Inflammatory macrophage (primary cell): ENCODE results near the gene MPND.

ENCODE experiments used
- DNase-seq, 2 donors: peaks; one replicate each; pipeline ENCODE4 v3.0.0-alpha.2; 2020 to 2022

Gene MPND

DNA sequence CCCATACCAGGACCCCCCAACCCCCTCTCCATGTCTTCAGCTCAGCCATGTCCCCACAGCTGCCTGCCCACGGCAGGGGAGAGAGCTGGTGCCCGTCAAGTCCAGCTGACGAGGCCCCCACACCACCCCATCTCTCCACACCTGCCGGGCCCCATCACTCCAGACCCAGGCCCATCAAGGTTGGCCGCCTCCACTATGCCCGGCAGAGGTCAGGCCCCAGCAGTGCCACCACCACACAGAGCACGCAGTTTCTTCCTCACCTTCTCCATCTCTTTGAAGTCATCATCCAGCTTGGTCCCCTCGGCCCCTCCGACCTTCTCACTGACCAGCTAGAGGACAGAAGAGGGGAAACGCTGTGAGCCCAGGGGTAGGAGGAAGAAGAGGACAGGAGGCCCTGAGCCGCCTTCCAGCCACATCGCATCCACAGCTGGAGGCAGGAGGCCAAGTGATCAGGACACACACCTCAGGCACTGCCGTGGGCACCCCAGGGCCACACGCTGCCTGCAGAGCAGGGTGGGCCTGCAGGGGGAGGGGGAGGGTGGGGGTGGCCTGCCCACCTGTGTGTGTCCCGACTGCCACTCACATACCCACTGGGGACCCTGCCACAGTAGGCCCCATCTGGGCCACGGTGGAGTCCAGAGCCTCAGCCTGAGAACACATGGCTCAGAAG lies 23.4 kb downstream of the MPND start:
- no peak for DNase-seq

DNA sequence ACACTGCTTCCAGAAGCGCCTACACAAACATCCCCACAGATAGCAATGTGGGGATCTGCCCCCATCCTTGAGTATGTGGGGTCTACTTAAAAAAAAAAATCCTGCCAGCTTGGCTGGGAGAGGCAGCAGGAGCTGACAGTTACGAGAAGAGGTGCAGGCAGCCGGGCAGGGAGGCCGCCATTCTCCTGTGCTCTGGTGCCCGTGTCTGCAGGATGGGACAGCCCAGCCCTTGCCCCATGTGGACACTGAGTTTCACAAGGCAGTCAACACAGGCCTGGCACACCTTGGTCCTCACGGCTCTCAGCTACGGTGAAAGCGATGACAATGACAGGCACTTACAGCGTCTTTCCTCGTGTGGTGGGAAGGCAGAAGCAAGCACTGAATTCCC lies 24.0 kb downstream of the MPND start:
- no peak for DNase-seq

DNA sequence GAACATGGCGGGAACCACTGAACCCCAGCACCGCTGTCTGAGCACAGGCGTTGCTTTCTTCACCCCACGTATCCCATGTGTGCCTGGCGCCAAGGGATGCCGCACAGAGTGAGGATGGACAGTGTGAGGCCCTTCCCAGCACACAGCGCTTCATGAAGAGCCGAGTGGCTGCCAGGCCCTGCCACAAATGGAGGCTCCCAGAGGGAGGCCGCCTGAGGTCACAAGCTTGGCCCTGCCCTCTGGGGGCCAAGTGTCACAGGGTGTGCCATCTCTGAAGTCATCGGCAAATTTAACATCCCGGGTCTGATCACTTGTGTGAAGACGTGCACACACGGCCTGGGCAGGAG lies 24.4 kb downstream of the MPND start:
- DNase-seq: peak; percentile 47 to 64

DNA sequence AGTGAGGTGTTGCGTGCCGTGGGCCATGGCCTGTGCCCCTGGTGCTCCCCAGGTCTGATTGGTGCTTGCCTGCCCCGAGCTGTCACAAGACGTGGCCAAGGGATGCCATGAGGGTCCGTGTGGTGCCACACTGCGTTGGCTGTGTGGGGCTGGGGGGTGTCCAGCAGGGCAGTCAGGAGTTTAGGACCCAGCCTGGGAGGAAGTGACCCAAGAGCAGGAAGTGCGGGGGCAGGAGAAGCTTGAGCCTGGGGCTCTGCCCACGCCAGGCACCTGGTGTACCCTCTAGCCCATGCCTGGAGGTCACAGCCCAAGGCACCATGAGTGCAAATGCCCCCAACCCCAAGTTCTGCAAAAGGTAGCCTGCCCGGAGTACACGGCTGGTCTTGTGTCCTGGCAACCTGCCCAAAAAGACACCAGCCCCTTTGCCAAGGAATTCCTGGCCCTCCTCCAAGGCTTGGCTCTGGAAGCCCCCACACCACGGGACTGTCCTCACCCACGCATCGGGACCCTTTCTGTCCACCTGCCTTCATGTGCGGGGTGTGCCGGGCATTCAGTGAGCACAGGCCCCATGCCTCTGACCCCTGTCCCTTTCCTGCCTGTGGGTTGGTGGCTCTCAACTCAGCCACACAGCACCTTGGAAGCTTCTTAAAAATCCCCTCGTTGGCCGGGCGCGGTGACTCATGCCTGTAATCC lies 24.9 kb downstream of the MPND start:
- DNase-seq: peak; percentile 50 to 85

DNA sequence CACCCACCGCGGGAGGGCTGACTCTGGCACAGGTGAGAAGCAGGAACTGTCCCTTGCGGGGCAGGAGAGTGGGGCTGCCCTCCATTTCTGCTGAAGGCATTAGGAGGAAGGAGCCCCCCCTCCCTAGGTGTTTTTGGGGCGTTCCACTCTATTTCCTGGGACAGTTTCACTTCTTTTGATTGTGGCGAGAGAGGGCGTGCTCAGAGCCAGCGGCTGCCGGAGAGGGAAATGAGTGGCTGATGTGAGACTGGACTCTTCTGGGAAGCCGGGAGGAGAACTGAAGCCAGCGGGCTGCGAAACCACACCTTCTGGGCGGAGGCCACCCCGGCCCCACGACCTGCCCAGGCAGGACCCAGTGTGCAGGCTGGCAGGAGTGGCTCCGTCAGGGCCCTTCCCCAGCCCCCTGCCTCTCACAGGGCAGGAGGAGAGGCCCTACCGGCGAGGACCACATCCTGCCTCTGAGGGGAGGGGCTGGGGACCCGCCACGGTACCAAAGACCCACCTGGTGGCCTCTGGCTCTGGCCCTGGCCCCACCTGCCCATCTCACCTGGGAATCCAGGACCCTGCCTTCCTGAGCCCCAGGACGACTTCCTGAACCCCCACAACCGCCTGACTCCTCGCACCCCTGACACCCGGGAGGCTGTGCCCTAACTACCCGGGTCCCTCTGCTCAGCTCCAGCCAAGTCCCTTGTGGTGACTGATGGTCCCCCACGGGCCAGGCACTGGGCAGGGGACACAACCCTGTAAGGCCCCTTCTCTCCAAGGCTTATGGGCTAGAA lies 25.9 kb downstream of the MPND start:
- DNase-seq: peak; percentile 66 to 81

DNA sequence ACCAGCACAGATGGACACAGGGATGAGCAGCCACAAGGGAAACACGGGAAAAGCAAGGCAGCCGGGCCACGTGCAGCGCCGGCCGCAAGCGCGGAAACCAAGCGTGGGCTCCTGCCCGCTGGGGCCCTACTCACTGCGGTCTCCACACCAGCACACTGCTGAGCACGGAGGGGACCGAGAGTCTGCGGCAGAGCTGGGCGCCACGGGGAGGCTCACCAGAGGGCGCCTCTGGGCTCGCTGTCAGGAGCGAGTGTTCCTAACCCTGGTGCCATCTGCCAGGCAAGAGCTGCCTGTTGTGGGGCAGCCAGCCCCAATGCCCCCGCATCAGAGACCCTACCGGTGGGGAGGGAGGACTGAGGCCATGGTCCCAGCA lies 26.5 kb downstream of the MPND start:
- peak; percentile 75 to 87 for DNase-seq

DNA sequence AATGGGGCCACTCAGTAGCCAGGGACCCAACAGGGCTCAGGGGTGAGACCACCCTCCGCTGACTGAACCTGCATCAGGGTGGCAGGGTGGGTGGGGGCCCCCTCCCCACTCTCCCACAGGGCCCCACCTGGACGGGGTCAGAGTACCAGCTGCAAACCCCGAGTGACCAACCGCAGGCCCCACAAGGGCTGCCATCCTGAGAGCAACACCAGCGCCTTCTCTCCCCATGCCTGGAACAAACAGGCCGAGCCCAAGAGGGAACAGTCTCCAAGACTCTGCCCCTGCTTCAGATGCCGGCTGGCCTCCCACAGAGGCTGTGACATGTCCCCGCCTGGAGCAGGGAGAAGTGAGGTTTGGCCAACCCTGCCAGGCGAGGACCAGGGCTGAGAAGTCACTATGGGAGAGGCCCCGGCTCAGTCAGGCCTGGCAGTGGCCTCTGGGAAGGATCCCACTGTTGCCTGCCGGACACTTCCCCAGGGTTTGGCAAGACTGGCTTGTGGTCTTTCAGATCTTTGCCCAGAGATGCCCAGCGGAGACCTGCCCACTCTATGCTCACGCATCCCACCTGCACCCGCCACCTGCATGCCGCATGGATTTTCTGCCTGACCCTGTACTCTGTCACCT lies 27.2 kb downstream of the MPND start:
- DNase-seq: peak in 1 of 2 donors; percentile 45

DNA sequence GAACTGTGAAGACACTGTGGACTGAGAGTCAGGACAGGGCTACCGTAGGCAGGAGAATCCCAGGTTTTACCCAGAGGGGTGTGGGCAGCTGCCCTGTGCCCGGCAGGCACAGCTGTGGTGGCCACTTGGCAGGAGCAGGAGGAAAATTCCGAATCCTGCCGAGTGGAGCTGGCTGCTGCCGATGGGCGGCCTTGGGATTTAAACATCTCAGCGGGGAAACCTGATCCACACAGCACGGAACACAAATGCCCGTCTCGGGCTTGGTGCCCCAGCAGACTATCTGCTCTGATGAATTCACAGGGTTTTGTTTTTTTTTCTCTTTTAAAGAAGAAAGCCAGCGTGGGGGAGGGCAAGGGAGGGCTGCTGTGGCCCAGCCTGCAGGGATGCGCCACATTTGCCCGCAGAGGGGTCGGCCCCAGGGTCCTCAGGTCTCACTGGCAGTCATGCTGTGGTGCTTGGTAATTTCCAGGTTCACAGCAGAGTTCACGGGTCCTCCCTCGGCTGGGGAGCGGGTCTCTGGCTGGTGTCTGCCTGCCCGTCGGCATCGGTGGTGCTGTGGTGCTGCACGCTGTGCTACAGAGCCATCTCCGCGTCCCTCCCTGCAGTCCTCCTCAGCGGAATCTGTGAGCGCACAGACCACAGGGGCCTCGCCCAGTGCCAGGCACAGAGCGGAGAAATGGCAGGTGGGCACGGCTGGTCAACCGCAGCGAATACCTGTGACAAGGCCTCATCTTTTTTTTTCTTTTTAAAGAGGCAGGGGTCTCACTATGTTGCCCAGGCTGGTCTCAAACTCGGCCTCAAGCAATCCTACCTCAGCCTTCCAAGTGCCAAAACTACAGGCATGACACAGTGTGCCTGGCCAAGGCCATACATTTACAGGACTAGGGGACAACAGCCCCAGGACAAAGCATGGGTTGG lies 28.1 kb downstream of the MPND start:
- no peak for DNase-seq

DNA sequence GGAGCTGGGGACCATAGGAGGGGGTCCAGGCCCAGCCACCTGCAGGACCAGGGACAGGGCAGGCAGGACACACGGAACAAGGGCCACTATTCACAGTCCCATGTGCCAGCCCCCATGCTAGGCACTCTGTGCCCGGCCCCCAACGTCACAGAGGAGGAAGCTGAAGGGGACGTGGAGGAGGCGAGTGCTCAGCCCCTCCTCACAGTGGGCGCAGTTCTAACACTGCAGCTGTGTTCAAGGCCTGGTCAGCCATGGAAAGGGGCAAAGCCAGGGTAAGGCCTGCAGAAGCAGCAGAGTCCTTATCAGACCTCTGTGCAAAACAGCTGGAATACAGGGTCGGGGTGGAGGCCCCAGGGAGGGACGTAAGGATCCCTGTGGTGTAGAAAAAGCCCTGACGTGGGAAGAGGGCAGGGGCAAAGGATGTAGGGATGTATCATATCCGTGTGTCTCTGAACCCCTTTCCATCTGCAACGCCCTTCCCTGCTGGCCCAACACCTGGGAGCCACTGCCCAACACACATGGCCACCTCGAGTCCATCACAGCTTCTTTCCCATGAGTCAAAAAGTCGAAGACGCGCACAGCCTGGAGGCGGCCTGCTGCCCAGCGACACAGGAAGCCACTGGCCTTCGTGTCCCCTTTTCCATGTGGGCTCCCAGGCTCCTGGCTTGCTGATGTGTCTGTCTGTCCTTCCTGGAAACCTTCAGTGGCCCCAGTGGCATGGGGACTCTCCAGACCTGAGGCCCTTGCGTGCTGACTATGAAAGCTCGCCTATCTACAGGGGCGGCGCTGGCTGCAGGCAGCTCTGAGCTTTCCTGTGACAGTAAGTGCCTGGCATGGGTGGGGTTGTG lies 29.0 kb downstream of the MPND start:
- no peak for DNase-seq

DNA sequence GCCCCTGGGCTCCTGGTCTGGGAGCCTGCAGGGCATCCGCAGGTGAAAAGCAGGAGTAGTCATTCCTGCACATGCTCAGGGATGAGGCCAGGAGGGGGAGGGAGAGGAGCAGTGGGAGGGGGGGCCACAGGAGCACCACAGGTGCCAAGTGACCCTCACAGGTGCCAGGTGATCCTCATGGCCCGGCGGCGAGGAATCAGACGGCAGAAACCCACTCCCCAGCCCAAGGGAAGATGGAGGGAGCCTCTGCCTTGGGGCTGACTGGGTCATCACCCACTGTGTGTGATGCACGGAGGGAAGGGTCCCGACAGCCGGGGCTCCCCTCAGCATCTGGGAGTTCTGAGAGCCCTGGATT lies 29.6 kb downstream of the MPND start:
- no peak for DNase-seq

DNA sequence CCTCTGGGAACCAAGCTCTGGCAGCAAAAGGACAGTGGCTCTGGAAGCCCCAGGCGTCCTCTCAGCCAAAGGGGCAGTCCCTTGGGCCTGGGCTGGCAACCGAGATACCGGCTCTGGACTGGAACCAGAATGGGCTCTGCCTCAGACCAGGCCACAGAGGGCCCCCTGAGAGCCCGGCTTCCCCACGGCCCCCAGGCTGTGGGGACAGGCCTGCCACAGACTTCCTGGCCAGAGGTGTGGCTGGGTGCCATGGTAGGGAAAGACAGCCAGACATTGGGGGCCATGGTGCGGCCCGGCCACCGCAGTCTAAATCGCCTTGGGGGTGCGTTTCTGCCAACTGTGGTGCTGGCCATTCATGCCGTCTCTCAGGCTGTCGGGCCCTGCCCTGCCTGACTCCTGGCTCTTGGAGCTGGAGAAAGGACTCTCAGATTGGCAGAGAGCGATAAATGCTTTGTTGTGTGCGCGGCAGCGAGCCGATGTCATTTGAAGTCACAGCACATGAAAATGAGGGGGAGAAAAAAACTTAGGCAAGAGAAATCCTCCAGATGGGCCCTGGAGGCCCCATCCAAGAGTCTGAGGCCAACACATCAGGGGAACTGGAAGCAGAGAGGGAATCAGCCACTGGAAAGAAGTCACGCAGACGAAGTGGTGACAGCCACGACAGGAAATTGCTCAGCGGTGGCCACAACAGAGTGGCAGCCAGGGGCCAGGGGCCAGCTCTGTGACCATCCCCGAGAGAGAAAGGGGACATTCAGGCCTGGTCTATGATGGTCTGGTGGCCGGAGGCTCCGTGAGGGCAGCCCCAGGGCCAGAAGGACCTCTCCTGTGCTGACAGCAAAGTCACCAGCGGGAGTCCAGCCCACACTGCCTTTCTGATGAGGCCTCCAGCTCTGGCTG lies 30.5 kb downstream of the MPND start:
- DNase-seq: peak; percentile 31 to 65

DNA sequence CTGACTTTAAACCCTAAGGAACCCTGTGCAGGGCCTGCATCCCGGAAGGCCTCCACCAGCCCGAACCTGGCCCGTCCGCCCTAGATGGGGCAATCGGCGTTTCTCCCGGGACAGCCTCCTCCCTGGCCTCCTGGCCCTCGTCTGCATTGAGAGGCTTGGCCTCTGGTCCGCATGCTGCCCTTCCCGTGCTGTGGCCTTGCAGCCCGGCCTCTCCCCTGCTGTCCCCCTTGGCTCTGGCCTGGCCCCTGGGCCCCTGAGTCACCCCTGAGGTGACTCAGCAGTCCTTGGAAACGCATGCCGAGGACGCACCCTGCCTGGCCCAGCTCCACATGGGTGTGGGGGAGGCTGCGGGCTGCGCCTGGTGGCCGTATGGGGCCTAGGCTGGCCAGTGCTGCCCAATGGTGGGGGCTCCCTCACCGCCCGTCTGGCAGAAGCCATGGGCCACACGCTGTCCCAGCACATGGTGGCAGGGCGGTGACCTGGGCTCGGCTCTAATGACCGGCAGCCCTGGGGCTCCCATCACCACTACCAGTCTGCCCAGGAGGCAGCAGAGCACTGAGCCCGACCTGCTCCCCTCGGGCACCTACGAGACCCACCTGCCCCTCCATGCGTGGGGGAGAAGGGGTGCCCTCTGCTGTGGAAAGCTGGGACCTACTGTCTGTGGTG lies 31.3 kb downstream of the MPND start:
- peak; percentile 58 to 76 for DNase-seq

DNA sequence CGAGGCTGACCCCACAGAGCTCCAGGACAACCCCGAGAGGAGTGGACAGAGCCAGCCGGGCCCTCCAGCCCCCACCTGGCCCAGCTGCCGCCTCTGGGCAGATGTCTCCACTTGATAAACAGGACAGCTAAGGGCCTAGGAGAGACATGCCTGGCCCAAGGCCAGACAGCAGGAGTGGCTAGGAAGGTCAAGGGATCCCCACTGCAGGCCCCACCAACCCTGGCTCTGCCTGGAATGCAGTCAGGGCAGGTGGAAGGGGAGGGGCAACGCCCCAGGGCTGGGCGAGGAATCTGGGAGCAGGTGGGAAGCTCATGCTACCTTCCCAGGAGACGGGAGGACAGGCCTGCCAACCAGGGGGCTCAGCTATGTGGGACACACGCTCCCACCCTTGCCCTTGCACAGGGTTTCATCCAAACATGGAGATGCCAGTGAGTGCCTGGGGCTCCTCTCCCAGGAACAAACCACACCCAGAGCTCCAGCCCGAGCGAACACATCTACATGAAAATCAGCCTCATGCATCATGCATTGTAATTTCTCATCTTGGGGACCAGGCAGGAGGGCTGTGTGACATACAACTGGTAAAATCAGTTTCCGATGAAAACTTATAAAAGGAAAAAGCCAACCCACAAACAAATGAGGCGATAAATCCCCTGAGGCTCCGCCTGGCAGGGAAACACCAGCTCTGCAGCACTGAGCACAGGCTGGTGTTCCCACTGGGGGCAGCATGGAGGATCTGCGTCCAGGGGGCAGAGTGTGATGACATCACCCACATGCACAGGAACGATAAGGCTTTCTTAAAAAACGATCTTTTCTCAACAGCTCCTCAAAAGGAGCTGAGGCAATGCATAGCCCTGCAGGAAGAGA lies 32.0 kb downstream of the MPND start:
- peak in 1 of 2 donors; percentile 41 for DNase-seq

DNA sequence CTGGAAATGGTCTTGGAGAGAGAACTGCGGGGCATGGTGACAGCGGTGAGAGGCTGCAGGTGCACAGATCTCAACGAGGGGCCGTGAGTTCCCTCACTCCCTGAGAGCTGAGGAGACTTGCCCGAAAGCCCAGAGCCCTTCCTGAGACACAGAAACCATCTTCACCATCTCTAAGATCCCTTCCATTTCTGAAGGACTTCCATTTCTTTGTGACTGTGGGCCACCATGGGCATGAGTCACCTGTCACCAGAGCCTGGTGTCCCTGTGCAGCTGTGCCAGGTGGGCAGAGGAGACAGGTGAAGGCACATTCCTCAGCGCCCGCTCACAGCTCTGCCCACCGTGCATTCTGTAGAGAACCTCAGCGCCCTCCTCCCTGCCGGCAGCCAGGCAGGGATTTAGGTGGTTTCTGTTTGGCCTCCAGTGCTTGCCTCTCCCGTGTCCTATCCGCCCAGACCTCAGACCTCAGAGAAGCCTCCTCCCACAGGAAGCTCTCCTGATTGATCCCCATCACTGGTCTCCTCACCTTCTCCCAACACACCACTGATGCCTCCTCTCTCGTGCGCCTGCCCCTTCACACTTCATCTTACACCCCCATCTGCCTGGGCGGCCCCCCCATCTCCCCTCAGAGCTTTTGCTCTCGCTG lies 32.8 kb downstream of the MPND start:
- DNase-seq: no peak

DNA sequence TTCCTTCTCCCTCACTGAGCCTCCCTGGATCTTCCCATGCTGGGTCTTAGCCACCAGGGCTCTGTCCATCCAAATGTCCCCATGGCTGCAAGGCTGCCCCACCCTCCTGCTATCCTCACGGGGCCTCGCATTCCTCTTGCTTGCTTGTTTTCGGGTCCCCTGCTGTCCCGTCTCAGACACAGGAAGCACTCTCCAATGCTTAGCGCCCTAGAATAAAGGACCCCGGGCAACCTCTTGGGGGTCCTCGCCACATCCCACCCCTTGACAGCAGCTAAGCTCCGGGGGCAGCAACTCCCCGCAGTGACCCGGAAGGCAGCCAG lies 33.3 kb downstream of the MPND start:
- DNase-seq: no peak

DNA sequence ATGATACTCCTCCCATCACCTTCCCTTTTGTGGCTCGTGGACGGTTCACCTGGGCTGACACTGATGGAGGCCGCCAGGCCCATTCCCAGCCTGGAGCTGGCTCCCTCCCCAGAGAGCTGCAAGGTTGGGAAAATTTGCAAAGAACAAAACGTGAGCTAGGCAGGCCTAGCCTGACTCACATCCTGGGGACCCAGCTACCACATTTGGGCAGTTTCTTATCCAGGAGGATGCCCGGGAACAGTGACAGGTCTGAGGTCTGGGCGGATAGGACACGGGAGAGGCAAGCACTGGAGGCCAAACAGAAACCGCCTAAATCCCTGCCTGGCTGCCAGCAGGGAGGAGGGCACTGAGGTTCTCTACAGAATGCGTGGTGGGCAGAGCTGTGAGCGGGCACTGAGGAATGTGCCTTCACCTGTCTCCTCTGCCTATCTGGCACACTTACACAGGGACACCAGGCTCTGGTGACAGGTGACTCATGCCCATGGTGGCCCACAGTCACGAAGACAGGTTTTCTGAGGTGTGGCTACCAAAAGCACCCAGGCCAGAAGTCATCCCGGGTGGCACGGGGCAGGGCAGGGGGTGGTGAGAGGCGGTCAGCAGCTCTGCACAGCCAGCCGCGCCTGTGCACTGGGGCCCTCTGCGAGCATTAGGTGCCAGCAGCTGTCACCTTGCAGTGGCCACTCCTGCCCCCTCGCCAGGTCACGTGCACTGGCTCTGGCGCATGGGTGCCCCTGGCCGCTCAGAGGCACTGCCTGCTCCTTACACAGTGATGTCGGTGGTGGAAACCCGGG lies 33.8 kb downstream of the MPND start:
- DNase-seq: no peak

DNA sequence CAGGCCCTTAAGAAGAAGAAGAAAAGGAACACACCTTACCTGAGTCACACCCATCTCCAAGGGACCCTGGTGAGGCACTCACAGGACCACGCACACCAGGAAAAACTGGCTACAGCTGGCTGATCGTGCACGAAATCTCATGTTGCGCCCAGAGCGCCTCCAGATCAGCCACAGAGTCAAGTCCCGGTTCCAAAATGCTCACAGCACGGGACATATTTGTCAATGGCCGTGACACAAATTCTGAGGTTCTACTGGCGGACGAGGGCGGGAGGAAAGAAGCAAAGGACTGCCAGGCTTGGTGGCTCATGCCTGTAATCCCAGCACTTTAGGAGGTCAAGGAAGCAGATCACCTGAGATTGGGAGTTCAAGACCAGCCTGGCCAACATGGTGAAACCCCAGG lies 35.5 kb downstream of the MPND start:
- DNase-seq: no peak
